Measurements from ENCODE around the gene PRPF6. TPM values are rescaled to one million over a fixed set of nuclear protein-coding genes. Genes with fewer than 3 reads are reported as not detected.
A peak's percentile ranks its signal among the peaks of the same experiment; 100 is the strongest.

The PRPF6 gene
- total and polyA plus RNA-seq, 2 of the 13 experiments (the other 11 are each of a cell fraction or from before 2014, with no cell fraction given): 63.7 to 101 TPM

DNA sequence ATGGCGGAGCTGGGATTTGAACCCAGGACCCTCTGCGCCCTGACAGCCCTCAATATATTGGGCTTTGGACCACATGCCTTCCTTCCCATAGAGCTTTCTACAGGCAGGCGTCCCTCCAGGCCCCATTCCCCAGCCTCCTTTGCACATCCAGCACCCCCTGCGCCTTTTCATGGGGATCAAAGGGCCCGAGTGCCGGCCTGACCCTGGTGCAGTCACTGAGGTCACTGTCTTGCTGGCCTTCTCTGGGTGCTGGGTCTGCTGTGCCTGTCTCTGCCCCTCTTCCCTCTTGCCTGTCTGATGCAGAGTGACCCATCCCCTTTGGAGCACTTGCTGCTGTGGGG, 100.7 kb downstream of the PRPF6 start (continued):
- TF ChIP-seq, protein P1, sequence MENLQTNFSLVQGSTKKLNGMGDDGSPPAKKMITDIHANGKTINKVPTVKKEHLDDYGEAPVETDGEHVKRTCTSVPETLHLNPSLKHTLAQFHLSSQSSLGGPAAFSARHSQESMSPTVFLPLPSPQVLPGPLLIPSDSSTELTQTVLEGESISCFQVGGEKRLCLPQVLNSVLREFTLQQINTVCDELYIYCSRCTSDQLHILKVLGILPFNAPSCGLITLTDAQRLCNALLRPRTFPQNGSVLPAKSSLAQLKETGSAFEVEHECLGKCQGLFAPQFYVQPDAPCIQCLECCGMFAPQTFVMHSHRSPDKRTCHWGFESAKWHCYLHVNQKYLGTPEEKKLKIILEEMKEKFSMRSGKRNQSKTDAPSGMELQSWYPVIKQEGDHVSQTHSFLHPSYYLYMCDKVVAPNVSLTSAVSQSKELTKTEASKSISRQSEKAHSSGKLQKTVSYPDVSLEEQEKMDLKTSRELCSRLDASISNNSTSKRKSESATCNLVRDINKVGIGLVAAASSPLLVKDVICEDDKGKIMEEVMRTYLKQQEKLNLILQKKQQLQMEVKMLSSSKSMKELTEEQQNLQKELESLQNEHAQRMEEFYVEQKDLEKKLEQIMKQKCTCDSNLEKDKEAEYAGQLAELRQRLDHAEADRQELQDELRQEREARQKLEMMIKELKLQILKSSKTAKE (CRISPR knock-in tag; IDR thresholded peaks at IDR 0.05; ENCODE audit: borderline replicate concordance): peak; percentile 23; the same call in 1 of the 2 replicates
- TF ChIP-seq RARA (CRISPR knock-in tag; IDR thresholded peaks at IDR 0.05) (0 out of 2 replicates have a peak, but pooled peaks have one; percentile 6), MAFF (IDR thresholded peaks at IDR 0.05; ENCODE audit: low read depth, low read length) (no peak), ZNF143 (CRISPR knock-in tag; IDR thresholded peaks at IDR 0.05) (peak; percentile 57; the same call in 1 of the 2 replicates), ZNF678 (CRISPR knock-in tag; IDR thresholded peaks at IDR 0.05) (no peak), ZBTB42 (CRISPR knock-in tag; IDR thresholded peaks at IDR 0.05) (no peak), ZNF619 (CRISPR knock-in tag; IDR thresholded peaks at IDR 0.05) (0 out of 2 replicates have a peak, but pooled peaks have one; percentile 13), ZBTB38 (CRISPR knock-in tag; IDR thresholded peaks at IDR 0.05) (0 out of 2 replicates have a peak, but pooled peaks have one; percentile 0), TCF7 (IDR thresholded peaks at IDR 0.05; ENCODE audit: low read depth) (peak; percentile 65; the same call in 1 of the 2 replicates), NR2F1 (CRISPR knock-in tag; IDR thresholded peaks at IDR 0.05) (peak in 1 of 2 experiments; percentile 10; a peak in 1 of 4 replicates)
- TF ChIP-seq, protein P2, sequence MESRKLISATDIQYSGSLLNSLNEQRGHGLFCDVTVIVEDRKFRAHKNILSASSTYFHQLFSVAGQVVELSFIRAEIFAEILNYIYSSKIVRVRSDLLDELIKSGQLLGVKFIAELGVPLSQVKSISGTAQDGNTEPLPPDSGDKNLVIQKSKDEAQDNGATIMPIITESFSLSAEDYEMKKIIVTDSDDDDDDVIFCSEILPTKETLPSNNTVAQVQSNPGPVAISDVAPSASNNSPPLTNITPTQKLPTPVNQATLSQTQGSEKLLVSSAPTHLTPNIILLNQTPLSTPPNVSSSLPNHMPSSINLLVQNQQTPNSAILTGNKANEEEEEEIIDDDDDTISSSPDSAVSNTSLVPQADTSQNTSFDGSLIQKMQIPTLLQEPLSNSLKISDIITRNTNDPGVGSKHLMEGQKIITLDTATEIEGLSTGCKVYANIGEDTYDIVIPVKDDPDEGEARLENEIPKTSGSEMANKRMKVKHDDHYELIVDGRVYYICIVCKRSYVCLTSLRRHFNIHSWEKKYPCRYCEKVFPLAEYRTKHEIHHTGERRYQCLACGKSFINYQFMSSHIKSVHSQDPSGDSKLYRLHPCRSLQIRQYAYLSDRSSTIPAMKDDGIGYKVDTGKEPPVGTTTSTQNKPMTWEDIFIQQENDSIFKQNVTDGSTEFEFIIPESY (CRISPR knock-in tag; IDR thresholded peaks at IDR 0.05): no peak
- TF ChIP-seq, protein P3, sequence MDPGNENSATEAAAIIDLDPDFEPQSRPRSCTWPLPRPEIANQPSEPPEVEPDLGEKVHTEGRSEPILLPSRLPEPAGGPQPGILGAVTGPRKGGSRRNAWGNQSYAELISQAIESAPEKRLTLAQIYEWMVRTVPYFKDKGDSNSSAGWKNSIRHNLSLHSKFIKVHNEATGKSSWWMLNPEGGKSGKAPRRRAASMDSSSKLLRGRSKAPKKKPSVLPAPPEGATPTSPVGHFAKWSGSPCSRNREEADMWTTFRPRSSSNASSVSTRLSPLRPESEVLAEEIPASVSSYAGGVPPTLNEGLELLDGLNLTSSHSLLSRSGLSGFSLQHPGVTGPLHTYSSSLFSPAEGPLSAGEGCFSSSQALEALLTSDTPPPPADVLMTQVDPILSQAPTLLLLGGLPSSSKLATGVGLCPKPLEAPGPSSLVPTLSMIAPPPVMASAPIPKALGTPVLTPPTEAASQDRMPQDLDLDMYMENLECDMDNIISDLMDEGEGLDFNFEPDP (CRISPR knock-in tag; conservative IDR thresholded peaks at IDR 0.05): no peak

All from HepG2 (cell line).